ENCODE data around the gene PARD3.

PARD3 gene

DNA sequence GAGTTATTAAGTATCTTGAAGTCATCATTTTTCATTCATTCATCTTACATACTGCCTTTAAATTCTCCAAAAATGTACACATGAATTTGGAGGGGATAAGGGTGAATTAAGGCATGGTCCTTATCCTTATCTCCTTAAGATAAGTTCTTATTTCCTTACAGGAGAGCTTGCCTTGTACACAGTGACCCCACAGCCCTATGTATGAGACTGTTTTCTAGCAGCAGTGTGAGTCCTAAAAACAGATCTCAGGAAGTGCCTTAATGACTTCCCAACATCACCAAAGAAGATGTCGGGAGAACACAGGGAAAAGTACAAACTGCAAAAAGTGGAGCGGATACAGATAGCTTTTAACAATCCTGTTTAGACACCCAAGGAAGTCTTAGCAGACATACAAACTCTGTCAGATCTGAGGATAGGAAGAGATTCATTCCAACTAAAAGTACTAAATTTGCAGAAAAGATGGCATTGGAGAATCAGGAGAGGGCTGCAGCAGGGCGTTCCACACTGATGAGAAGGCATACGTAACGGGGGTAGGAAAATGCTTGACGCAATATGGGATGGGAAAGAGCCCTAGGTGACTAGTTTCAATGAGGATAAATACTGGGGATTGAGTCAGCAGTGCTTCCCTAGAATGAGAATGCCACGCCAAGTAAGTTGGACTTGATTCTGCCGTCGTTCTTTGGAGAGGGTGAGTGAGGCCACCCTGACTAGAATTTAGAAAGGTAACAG is 570.2 kb downstream of the PARD3 start:
- Histone ChIP-seq H3K4me1 (no peaks in the 10 kb centered on the region), H3K27ac (no peak overlapping the region), H3K9ac (no peak overlapping the region), H3K4me3 (ENCODE audit: low read depth, low read length) (no peak overlapping the region), H3K4me2 (ENCODE audit: low read length) (no peak overlapping the region), H3K79me2 (no peaks in the 10 kb centered on the region), H2AFZ (no peak overlapping the region), H3K27me3 (ENCODE audit: control insufficient read depth, insufficient read depth, low read length) (no peaks in the 10 kb centered on the region), H3K36me3 (ENCODE audit: control insufficient read depth, insufficient read depth, low read length) (no peaks in the 10 kb centered on the region), H3K9me3 (ENCODE audit: control insufficient read depth, low read length) (no peaks in the 10 kb centered on the region)
- TF ChIP-seq, protein P1, sequence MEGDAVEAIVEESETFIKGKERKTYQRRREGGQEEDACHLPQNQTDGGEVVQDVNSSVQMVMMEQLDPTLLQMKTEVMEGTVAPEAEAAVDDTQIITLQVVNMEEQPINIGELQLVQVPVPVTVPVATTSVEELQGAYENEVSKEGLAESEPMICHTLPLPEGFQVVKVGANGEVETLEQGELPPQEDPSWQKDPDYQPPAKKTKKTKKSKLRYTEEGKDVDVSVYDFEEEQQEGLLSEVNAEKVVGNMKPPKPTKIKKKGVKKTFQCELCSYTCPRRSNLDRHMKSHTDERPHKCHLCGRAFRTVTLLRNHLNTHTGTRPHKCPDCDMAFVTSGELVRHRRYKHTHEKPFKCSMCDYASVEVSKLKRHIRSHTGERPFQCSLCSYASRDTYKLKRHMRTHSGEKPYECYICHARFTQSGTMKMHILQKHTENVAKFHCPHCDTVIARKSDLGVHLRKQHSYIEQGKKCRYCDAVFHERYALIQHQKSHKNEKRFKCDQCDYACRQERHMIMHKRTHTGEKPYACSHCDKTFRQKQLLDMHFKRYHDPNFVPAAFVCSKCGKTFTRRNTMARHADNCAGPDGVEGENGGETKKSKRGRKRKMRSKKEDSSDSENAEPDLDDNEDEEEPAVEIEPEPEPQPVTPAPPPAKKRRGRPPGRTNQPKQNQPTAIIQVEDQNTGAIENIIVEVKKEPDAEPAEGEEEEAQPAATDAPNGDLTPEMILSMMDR (IDR thresholded peaks at IDR 0.05): no peak

DNA sequence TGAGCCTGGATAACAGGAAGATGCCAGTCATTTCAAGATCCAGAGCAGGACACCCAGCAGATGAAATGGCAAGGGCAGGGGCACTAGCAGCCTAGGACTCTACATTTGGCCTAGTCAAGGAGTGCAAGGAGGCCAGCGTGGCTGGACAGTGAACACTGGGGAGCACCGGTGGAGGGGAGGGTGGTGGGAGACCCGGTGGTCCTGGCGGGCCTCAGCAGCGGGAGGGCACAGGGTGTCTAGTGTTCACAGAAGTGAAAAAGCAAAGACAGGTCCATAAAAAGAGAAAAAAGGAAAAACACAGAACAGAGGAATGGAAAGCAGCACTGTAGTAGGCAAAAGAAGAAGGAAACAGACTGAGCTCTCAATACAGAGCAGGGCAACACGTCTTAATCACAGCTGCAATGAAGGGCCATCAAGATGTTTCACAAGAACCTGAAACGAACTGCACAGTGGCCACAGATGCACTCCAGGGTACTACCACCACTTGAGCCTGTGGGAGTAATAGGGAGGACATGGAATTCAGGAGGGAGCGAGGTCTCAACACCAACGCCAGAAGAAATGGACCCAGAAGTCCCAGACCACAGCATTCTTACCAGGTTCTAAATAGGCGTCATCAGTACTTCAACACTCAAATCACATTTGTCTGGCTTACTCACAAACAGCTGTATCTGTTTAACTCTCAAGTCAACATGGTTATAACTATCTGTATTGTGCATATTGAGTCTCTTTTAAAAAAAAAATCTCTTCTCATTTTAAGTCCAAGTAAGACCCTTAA is 573.7 kb downstream of the PARD3 start:
- Histone ChIP-seq H3K27me3 (ENCODE audit: control insufficient read depth, insufficient read depth, low read length) (no peaks in the 10 kb centered on the region), H3K4me2 (ENCODE audit: low read length) (no peak overlapping the region), H3K79me2 (no peaks in the 10 kb centered on the region), H3K9ac (no peak overlapping the region), H3K4me3 (ENCODE audit: low read depth, low read length) (no peak overlapping the region), H3K36me3 (ENCODE audit: control insufficient read depth, insufficient read depth, low read length) (no peaks in the 10 kb centered on the region), H3K4me1 (no peaks in the 10 kb centered on the region), H3K27ac (no peak overlapping the region), H3K9me3 (ENCODE audit: control insufficient read depth, low read length) (no peaks in the 10 kb centered on the region), H2AFZ (no peak overlapping the region)
- TF ChIP-seq, protein P1 (IDR thresholded peaks at IDR 0.05): no peak

DNA sequence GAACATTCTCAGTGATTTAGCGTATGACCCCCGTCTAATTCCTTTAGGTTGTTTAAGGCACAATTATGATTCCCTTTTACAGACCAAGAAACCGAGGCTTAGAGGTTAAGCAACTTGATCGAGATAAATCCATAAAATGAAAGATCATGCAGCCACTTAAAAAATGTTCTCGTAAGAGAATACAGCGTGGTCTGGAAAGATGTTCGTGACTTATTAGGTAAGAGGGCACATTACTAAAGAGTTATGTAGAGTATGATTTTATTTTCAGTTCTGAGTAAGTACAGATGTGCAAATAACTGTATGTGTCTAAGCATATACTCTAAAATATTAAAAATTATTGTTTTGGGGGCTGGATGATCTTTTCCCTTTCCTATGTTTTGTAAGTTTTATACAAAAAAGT is 575.1 kb downstream of the PARD3 start:
- Histone ChIP-seq H3K9ac (no peak overlapping the region), H3K27me3 (ENCODE audit: control insufficient read depth, insufficient read depth, low read length) (no peaks in the 10 kb centered on the region), H3K9me3 (ENCODE audit: control insufficient read depth, low read length) (no peaks in the 10 kb centered on the region), H3K4me1 (no peaks in the 10 kb centered on the region), H3K36me3 (ENCODE audit: control insufficient read depth, insufficient read depth, low read length) (no peaks in the 10 kb centered on the region), H3K79me2 (no peaks in the 10 kb centered on the region), H3K4me2 (ENCODE audit: low read length) (no peak overlapping the region), H2AFZ (no peak overlapping the region), H3K27ac (no peak overlapping the region), H3K4me3 (ENCODE audit: low read depth, low read length) (no peak overlapping the region)
- TF ChIP-seq, protein P1 (IDR thresholded peaks at IDR 0.05): no peak

DNA sequence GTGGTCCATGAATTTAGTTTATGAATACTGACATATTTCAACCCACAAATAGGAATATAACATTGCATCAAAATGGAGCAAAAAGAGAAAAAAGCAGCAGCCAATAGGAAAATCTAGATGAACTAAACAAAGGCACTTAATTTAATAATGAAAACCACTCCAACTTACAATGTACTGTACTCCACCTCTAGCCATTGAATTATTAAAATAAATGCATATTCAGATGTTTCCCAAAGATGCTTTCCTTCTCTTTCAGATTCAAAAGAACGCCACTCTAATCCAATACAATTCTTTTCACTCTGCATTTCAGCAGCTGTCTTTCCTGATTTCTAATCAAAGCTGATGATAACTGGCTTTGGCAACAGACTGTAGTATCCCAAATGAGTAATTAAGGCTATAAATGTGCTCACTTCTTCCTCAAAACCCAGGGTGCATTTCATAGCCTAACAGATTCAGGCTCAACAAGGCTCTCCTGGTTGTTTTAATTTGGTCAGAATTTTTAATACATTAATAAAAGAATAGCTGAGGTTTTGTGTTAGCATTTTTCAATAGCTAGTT is 577.1 kb downstream of the PARD3 start:
- Histone ChIP-seq H3K4me3 (ENCODE audit: low read depth, low read length) (no peak overlapping the region), H3K4me1 (no peaks in the 10 kb centered on the region)

More for the DNA sequence above, 577.1 kb downstream of the PARD3 start:
- TF ChIP-seq, protein P1 (IDR thresholded peaks at IDR 0.05): no peak
- Histone ChIP-seq H3K36me3 (ENCODE audit: control insufficient read depth, insufficient read depth, low read length) (no peaks in the 10 kb centered on the region), H3K27ac (no peak overlapping the region), H2AFZ (no peak overlapping the region), H3K9me3 (ENCODE audit: control insufficient read depth, low read length) (no peaks in the 10 kb centered on the region), H3K79me2 (no peaks in the 10 kb centered on the region), H3K27me3 (ENCODE audit: control insufficient read depth, insufficient read depth, low read length) (no peaks in the 10 kb centered on the region), H3K4me2 (ENCODE audit: low read length) (no peak overlapping the region), H3K9ac (no peak overlapping the region)

Data from parathyroid adenoma (tissue), 2 donors.